HG03060 (cell line): ENCODE data around the gene PXK.

Experiments
- ATAC-seq: cut with Tn5 transposase; IDR thresholded peaks from one replicate; pipeline ENCODE4 v1.9.1; 2021; ENCODE audit warnings: low read depth, moderate number of reproducible peaks; ENCODE audit not compliant: unreplicated experiment

Gene PXK

GRCh38 chr3:58345457-58345856, 12.8 kb downstream of the PXK start:
- no peak for ATAC-seq

- no peak for ATAC-seq
Observed at GRCh38 chr3:58346368-58346767, 13.7 kb downstream of the PXK start.

GRCh38 chr3:58347984-58348383, 15.3 kb downstream of the PXK start:
- no peak for ATAC-seq

- peak; percentile 72 for ATAC-seq
Observed at GRCh38 chr3:58349792-58350626, 17.3 kb downstream of the PXK start.

GRCh38 chr3:58350627-58351013, 17.9 kb downstream of the PXK start:
- ATAC-seq: no peak

GRCh38 chr3:58351920-58352319, 19.2 kb downstream of the PXK start:
- ATAC-seq: no peak

- ATAC-seq: no peak
Observed at GRCh38 chr3:58352626-58353025, 19.9 kb downstream of the PXK start.

- no peak for ATAC-seq
Observed at GRCh38 chr3:58353722-58354553, 21.2 kb downstream of the PXK start.

GRCh38 chr3:58355179-58355578, 22.5 kb downstream of the PXK start:
- ATAC-seq: peak; percentile 32

- ATAC-seq: no peak
Observed at GRCh38 chr3:58356054-58356453, 23.4 kb downstream of the PXK start.

- ATAC-seq: no peak
Observed at GRCh38 chr3:58357402-58357801, 24.7 kb downstream of the PXK start.

- no peak for ATAC-seq
Observed at GRCh38 chr3:58358092-58358491, 25.4 kb downstream of the PXK start.

GRCh38 chr3:58358808-58359207, 26.1 kb downstream of the PXK start:
- no peak for ATAC-seq

GRCh38 chr3:58359621-58360020, 26.9 kb downstream of the PXK start:
- no peak for ATAC-seq

GRCh38 chr3:58361866-58362265, 29.2 kb downstream of the PXK start:
- no peak for ATAC-seq

GRCh38 chr3:58366699-58367098, 34.0 kb downstream of the PXK start:
- ATAC-seq: no peak

GRCh38 chr3:58369038-58369437, 36.3 kb downstream of the PXK start:
- ATAC-seq: no peak

GRCh38 chr3:58369876-58370275, 37.2 kb downstream of the PXK start:
- ATAC-seq: no peak

- no peak for ATAC-seq
Observed at GRCh38 chr3:58370407-58370806, 37.7 kb downstream of the PXK start.

GRCh38 chr3:58371754-58372153, 39.1 kb downstream of the PXK start:
- no peak for ATAC-seq

GRCh38 chr3:58375254-58375653, 42.6 kb downstream of the PXK start:
- ATAC-seq: no peak

GRCh38 chr3:58377168-58377567, 44.5 kb downstream of the PXK start:
- ATAC-seq: no peak
